GM18867 (cell line): Measurements from ENCODE around the gene NLRP5.
"Not testable (repeated sequence)": the region's sequence is repeated elsewhere in the genome, so short reads cannot be mapped to it uniquely, and the experiment has no call there.

Source experiments
- ATAC-seq: cut with Tn5 transposase; IDR thresholded peaks from one replicate; pipeline ENCODE4 v1.9.1; 2021; ENCODE audit warnings: mild to moderate bottlenecking, moderate library complexity; ENCODE audit not compliant: unreplicated experiment

Gene NLRP5

GRCh38 chr19:56098237-56098636 is 111.7 kb downstream of the NLRP5 start:
- ATAC-seq: not testable (repeated sequence)

GRCh38 chr19:56098731-56099568 is 112.4 kb downstream of the NLRP5 start:
- ATAC-seq: no peak

- no peak for ATAC-seq
Observed at GRCh38 chr19:56099638-56100539, 113.3 kb downstream of the NLRP5 start.

- ATAC-seq: no peak
Observed at GRCh38 chr19:56101095-56101494, 114.5 kb downstream of the NLRP5 start.

- no peak for ATAC-seq
Observed at GRCh38 chr19:56101746-56102535, 115.4 kb downstream of the NLRP5 start.

GRCh38 chr19:56103027-56103614 is 116.5 kb downstream of the NLRP5 start:
- ATAC-seq: no peak

- ATAC-seq: no peak
Observed at GRCh38 chr19:56104423-56104822, 117.8 kb downstream of the NLRP5 start.

GRCh38 chr19:56105090-56105701 is 118.6 kb downstream of the NLRP5 start:
- no peak for ATAC-seq

- ATAC-seq: not testable (repeated sequence)
Observed at GRCh38 chr19:56105831-56106396, 119.3 kb downstream of the NLRP5 start.

GRCh38 chr19:56106397-56106849 is 119.8 kb downstream of the NLRP5 start:
- no peak for ATAC-seq

GRCh38 chr19:56106993-56107392 is 120.4 kb downstream of the NLRP5 start:
- no peak for ATAC-seq

- ATAC-seq: no peak
Observed at GRCh38 chr19:56107626-56108351, 121.2 kb downstream of the NLRP5 start.

GRCh38 chr19:56108447-56109195 is 122.0 kb downstream of the NLRP5 start:
- no peak for ATAC-seq

- ATAC-seq: no peak
Observed at GRCh38 chr19:56109226-56109625, 122.7 kb downstream of the NLRP5 start.

GRCh38 chr19:56110515-56111448 is 124.2 kb downstream of the NLRP5 start:
- no peak for ATAC-seq
